Femur (tissue), 1 donor: ENCODE data around the gene MORC3.
"Not testable (repeated sequence)": the region's sequence is repeated elsewhere in the genome, so short reads cannot be mapped to it uniquely, and the experiment has no call there.

Experiments
- DNase-seq: peaks from one replicate; pipeline ENCODE4 v3.0.0-alpha.2; 2017

The MORC3 gene

GRCh38 chr21:36325373-36326010, 5.5 kb downstream of the MORC3 start:
- DNase-seq, result no peak

- peak; percentile 41 for DNase-seq
Measured at GRCh38 chr21:36330904-36331303, 10.9 kb downstream of the MORC3 start.

GRCh38 chr21:36337099-36337509, 17.1 kb downstream of the MORC3 start:
- DNase-seq, result no peak

- DNase-seq, result no peak
Measured at GRCh38 chr21:36338975-36339374, 19.0 kb downstream of the MORC3 start.

GRCh38 chr21:36342581-36342980, 22.6 kb downstream of the MORC3 start:
- DNase-seq, result not testable (repeated sequence)

GRCh38 chr21:36344931-36345330, 24.9 kb downstream of the MORC3 start:
- DNase-seq, result no peak

GRCh38 chr21:36347278-36347961, 27.4 kb downstream of the MORC3 start:
- no peak for DNase-seq

GRCh38 chr21:36347962-36348328, 27.9 kb downstream of the MORC3 start:
- no peak for DNase-seq

GRCh38 chr21:36349315-36349714, 29.3 kb downstream of the MORC3 start:
- no peak for DNase-seq

- no peak for DNase-seq
Measured at GRCh38 chr21:36350282-36350910, 30.4 kb downstream of the MORC3 start.

- DNase-seq, result no peak
Measured at GRCh38 chr21:36354918-36355680, 35.1 kb downstream of the MORC3 start.

GRCh38 chr21:36355868-36356267, 35.9 kb downstream of the MORC3 start:
- no peak for DNase-seq

- DNase-seq, result no peak
Measured at GRCh38 chr21:36359185-36359584, 39.2 kb downstream of the MORC3 start.

GRCh38 chr21:36369064-36369685, 49.2 kb downstream of the MORC3 start:
- no peak for DNase-seq

GRCh38 chr21:36375994-36376393, 56.0 kb downstream of the MORC3 start:
- no peak for DNase-seq

GRCh38 chr21:36377391-36377842, 57.4 kb downstream of the MORC3 start:
- DNase-seq, result no peak

- no peak for DNase-seq
Measured at GRCh38 chr21:36379251-36379650, 59.3 kb downstream of the MORC3 start.

- DNase-seq, result no peak
Measured at GRCh38 chr21:36381841-36382589, 62.0 kb downstream of the MORC3 start.

GRCh38 chr21:36382722-36383121, 62.7 kb downstream of the MORC3 start:
- not testable (repeated sequence) for DNase-seq

- no peak for DNase-seq
Measured at GRCh38 chr21:36384885-36385232, 64.9 kb downstream of the MORC3 start.

- DNase-seq, result peak; percentile 85
Measured at GRCh38 chr21:36385233-36386030, 65.4 kb downstream of the MORC3 start, which contains the start of gene CHAF1B. CHAF1B (plus strand) TSS chr21:36385392; CDS start chr21:36386137, 745 bp downstream.
